PFSK-1 (cell line): ENCODE data around the gene NCK2.

Experiments
- FOXP2 ChIP-seq: optimal IDR thresholded peaks from 2 replicates; pipeline ENCODE3; 2011; ENCODE audit warnings: borderline replicate concordance, control low read depth, inconsistent platforms; ENCODE audit not compliant: insufficient read depth; ENCODE audit errors: extremely low read length, extremely low read depth
- POLR2AphosphoS5 ChIP-seq: IDR thresholded peaks from 2 replicates; pipeline ENCODE4 v1.6.1; 2012; ENCODE audit warnings: low read depth, mild to moderate bottlenecking, control low read depth, low read length, moderate library complexity
- REST ChIP-seq, 2 experiments: IDR thresholded peaks; 2 replicates each; pipeline versions ENCODE4 v1.6.1 to v1.8.0; 2011 to 2012; ENCODE audit warnings: low read depth in 2 of 2, low read length in 2 of 2, control low read depth in 1 of 2, inconsistent platforms in 1 of 2, mild to moderate bottlenecking in 1 of 2, moderate library complexity in 1 of 2; ENCODE audit not compliant: insufficient read depth in 1 of 2
- SIN3A ChIP-seq: IDR thresholded peaks from 2 replicates; pipeline ENCODE4 v1.6.1; 2012; ENCODE audit warnings: mild to moderate bottlenecking, low read length, moderate library complexity, borderline replicate concordance; ENCODE audit not compliant: insufficient read depth
- TAF1 ChIP-seq: IDR thresholded peaks from 2 replicates; pipeline ENCODE4 v1.6.1; 2012; ENCODE audit warnings: low read length, control low read depth, borderline replicate concordance; ENCODE audit not compliant: insufficient read depth

GRCh38 chr2:105932582-105932981 is 187.9 kb downstream of the NCK2 start:
- no peak for TF ChIP-seq REST (IDR thresholded peaks at IDR 0.05; ENCODE audit: insufficient read depth in 1 of 2, low read depth in 2 of 2, low read length in 2 of 2)
- no peak for TF ChIP-seq POLR2AphosphoS5
- no peak for TF ChIP-seq TAF1
- no peak for TF ChIP-seq FOXP2
- TF ChIP-seq SIN3A: no peak
